D341Med (cell line): ENCODE data around the gene TAF11L5.
"Not testable (repeated sequence)": the region's sequence is repeated elsewhere in the genome, so short reads cannot be mapped to it uniquely, and the experiment has no call there.

Source experiments
- DNase-seq: peaks from one replicate; pipeline ENCODE4 v3.0.0; 2012; ENCODE audit warnings: low spot score

Gene TAF11L5

GRCh38 chr5:17524935-17525334 is at the start of gene TAF11L5:
TAF11L5 (plus strand) TSS chr5:17525235.
- not testable (repeated sequence) for DNase-seq

DNA sequence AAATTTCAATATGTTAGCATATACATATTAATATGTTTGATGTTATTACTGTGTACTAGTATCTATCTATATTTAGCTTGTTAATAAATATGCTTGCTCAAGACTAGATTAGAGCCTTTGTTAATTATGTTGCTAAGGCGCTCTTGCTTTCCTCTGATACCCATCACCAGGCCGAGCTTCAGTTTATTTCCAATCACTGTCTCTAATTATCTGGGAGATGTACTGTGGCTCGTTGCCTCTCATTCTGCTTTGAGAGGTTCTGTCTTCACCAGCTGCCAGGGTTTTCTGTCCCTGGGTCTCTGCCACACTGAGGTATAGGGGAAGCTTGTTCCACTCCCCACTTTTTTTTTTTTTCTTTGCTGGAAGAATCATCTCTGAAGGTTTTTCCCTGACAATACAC is 48.0 kb upstream of the TAF11L5 start:
- no peak for DNase-seq

DNA sequence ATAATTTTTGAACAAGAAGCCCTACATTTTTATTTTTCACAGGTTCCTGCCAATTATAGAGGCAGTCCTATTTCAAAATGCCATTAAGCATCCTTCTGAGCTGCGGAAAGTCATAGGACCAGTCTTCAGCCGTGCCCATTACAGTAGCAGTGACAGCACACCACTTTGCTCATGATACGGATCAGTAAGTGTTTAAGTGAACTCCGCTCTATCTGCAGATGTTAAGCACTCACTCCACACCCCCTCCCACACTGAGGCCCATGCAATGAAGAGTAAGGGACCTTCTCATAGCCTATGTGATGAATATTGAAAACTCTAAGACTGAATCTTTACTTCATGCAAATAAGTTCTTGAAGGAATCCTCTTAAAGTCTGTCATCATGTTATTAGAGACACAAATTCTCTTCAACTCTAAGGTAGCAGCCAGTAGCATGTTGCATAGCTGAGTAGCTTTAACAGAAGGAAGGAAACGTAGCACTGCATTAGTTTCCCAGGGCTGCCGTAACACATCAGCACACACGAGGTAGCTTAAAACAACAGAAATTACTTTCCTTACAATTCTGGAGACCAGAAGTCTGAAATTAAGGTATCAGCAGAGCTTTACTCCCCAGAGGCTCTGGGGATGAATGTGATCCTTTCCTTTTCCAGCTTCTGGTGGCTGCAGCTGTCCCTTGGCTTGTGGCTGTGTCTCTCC is 47.3 kb upstream of the TAF11L5 start:
- DNase-seq = no peak

DNA sequence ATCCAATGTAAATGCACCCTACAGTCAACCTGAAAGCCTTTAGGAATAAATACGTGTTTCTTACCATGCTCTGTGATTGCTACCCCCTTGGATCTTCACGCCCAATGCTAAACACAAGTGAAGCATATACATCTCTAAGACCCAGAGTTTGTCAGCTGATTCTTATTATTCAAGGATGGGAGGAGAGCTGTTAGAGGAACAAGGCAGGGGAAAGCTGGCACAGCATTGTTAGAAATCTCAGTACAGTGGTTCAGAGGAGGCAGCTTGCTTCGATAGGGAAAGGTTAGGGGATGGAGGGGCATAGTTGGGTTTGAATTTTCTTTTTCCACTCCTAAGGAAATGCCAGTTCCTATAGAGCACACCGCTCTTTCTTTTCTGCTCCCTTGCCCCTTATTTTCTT is 43.7 kb upstream of the TAF11L5 start:
- DNase-seq = no peak

- DNase-seq = no peak
These were observed 42.2 kb upstream of the TAF11L5 start for GRCh38 chr5:17482790-17483189.

DNA sequence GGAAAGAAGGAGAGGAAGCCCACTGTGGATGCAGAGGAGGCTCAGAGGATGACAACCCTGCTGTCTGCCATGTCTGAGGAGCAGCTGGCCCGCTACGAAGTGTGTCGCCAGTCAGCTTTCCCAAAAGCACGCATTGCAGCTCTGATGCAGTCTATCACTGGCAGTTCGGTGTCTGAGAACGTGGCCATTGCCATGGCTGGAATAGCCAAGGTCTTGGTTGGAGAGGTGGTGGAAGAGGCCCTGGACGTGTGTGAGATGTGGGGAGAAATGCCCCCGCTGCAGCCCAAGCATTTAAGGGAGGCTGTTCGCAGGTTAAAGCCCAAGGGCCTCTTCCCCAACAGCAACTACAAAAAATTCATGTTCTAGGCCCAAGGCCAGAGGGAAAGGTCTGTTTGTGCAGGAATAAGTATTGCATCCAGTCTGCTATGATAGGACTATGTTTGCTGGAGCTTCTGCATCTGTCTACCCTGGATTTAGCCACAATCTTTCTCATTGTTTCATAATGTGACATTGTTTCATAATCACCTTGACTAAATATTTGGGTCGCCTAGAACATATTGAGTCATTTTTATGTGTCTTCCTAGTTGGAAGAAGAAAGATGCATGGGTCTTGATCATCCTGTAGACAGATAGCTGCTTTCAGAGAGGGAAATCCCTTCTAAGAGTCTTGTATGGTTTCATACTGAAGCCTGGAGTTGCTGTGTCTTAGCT is 38.4 kb upstream of the TAF11L5 start:
- DNase-seq = not testable (repeated sequence)

DNA sequence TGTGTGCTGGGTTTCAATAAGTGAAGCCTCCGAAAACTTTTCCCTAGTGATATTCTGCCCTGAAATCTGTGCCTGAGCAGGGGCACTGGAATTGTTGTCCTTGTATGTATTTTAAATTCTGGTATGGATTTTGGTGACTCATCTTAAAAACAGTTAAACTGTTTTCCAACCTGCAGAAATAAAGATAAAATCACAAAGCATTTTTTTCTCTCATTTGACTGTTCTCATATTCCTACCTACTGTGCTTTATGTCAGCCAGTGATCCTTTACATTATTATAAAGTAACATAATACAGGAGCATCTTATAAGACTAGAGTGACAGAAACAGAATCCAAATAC is 37.9 kb upstream of the TAF11L5 start:
- DNase-seq = no peak

GRCh38 chr5:17491257-17491656 is 33.8 kb upstream of the TAF11L5 start:
- DNase-seq = not testable (repeated sequence)

GRCh38 chr5:17492770-17493169 is 32.3 kb upstream of the TAF11L5 start:
- DNase-seq = no peak

GRCh38 chr5:17497446-17497845 is 27.6 kb upstream of the TAF11L5 start:
- DNase-seq = no peak

GRCh38 chr5:17497931-17498330 is 27.1 kb upstream of the TAF11L5 start, which contains the start of gene TAF11L2:
TAF11L2 (plus strand) TSS chr5:17498231.
- DNase-seq = not testable (repeated sequence)

DNA sequence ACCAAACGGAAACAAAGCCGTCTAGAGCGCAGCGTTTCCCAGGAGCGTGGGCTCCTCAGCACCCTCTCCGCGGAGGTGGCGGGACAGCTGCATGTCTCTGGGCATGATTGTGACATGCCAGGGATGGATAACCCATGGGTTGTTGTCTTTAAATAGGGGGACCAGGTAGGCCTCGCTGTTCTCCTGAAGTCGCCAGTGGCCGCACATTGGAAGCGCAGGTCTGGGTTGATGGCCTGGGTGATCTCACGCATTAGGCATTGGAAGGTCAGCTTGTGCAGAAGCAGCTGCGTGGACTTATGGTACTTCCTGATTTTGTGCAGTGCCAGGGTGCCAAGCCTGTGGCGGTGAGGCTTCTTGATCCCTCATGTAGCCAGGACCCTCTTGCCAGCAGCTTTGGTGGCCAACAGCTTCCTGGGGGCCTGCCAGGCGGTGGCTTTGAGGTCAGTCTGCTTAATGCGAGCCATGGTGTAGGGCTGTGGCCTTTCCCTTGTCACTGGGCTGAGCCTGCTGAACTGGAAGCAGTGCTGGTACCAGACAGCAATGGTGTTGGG is 13.2 kb upstream of the TAF11L5 start:
- no peak for DNase-seq

DNA sequence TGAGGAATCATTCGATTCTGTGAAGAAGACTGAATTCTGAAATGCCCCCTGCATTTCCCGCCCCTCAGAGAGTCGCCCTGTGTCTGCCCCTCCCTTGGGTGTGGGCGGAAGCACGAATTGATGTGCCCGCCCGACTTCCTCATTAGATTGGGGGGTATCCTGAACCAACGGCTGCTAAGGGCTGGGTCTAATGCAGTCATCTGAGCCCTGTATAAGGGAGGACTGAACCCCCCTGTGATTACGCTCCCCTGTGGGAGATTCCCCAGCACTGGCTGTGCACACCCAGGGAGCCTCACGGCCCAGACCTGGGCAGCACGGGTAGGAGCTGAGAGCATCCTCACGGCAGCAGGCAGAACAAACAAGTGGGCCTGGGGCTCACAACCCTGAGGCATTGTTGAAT is 7.5 kb upstream of the TAF11L5 start:
- not testable (repeated sequence) for DNase-seq

DNA sequence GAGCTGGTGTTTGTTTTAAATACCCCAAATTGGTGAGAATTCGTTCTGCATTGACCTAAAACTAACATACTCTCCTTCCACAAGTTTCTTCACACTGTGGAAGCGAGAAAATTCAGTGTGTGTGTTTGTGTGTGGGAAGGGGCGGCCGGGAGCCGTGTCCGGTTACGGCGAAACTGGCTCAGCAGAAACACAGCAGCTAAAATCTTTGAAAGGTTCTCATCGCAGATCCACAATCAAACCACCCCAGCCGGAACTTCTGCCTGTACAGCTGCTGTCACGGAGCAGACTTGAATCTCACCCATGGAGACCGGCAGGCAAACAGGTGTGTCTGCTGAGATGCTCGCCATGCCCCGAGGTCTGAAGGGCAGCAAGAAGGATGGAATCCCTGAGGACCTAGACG is 7.0 kb upstream of the TAF11L5 start, which contains the start of gene TAF11L3:
Gene TAF11L3 (plus strand): TSS at position 301 of the 400 bp plus-strand sequence.
- DNase-seq = not testable (repeated sequence)

GRCh38 chr5:17519508-17519907 is 5.5 kb upstream of the TAF11L5 start:
- DNase-seq = not testable (repeated sequence)

- not testable (repeated sequence) for DNase-seq
These were observed 3.5 kb upstream of the TAF11L5 start, which contains the start of gene TAF11L4 for GRCh38 chr5:17521501-17521900. TAF11L4 (plus strand) TSS chr5:17521801.

- DNase-seq = not testable (repeated sequence)
These were observed 1.5 kb downstream of the TAF11L5 start for GRCh38 chr5:17526504-17526903.

GRCh38 chr5:17528369-17528768 is 3.3 kb downstream of the TAF11L5 start, which contains the start of gene TAF11L6:
TAF11L6 (plus strand) TSS chr5:17528669.
- not testable (repeated sequence) for DNase-seq
